NCI-H524 treated with DMSO at 0.1 percent for 48 hours (cell line): ENCODE data around the gene PTPRN2.
"Not testable (repeated sequence)": the region's sequence is repeated elsewhere in the genome, so short reads cannot be mapped to it uniquely, and the experiment has no call there.

Experiments used
- DNase-seq: peaks from one replicate; lab custom pipeline; 2025; lab: John Stamatoyannopoulos, UW

The PTPRN2 gene

DNA sequence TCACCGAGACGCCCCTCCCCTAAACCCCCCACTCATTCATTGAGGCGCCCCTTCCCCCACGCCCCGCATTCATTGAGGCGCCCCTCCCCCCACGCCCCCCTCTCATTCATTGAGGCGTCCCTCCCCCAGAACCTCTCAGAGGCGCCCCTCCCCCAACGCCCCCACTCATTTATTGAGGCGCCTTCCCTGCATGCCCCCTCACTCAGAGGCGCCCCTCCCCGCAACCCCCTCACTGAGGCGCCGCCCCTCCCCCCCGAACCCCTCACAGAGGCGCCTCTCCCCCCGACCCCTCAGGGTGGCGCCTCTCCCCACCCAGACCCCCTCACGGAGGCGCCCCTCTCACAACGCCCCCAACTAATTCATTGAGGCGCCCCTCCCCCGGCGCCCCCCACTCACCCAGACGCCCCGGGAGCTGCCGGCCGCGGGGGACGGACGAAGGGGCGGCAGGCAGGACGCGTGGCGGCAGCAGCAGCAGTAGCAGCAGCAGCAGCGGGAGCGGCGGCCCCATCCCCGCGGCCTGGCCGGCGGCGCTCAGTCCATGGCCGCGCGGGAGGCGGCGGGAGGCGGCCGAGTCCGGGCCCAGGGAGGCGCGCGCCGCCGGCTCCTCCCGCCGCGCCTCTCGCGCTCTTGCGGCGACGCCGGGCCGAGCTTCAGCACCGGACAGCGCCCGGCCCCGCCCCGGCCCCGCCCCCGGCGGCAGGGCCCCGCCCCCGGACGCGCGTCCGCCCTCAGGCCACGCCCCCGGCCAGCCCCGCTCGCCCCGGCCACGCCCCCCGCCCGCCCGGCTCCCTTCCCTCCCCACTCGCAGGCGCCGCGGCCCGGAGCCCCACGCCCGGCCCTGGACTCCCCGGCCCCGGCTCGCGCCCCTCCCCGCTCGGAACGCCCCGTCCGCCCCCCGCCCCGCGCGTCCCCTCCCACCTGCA is at the start of gene PTPRN2:
TSS of gene PTPRN2 (minus strand) at position 662 of the 923 bp plus-strand sequence.
- no peak for DNase-seq

DNA sequence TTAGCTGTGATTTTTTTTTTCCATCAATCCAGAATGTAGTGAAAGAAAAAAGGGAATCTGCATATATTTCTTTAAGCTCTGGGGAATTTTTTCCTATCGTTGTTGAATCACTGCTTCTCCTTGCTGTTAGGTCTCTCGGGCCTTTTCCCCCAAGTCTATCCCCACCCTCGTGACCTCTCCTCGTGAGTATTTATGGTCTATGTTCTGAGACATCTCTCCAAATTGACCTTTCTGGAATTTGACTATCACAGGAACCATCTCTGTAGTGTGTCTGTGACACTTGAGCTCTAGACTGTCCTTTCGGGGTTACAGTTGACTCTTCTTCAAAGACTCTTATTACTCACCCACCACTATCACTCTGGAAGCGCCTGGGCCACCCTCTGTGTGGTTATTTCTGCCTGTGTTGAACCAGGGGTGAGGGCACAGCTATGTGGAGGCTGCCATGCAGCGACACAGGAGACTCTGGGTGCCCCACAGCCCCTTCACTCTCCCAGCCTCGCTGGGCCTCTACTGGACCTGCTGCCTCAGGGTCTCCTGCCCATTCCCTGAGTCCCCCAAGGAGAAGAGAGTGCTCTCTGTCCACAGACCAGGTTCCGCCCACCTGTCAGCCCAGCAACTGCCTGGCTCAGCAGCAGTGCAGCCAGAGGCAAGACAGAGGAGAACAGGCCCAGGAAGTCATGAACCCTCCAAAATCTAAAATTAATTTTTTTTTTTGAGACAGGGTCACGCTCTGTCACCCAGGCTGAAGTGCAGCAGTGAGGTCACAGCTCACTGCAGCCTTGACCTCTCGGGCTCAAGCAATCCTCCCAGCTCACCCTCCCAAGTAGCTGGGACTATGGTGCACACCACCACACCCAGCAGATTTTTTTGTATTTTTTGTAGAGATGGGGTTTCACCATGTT is 45.7 kb upstream of the PTPRN2 start:
- DNase-seq, result no peak

DNA sequence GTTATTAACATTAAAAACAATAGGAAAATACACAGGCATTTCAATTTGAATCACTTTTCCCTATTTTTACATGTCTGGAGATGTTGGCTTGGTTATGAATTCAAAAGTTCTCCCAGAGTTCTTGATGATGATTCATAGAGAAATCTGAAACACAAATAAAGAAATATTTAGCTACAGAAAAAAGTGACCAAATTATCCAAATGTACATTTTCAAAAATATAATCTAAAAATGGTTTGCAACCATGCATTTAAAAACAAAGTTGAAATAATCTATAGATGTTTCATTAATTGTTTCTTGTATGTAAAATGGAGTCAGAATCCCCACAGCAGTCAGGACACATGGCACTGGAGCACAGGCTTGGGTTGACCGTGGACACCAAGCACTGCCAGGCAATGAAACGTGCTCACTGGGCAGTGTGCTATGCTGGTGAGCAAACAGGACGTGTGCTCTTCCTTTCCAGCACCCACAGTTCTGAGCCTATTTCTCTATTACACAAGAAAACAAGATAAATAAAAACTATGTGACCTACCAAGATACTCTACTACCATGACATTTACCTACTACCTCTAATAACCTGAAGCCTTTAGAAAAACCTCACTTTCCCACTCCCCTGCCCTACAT is 44.1 kb upstream of the PTPRN2 start:
- no peak for DNase-seq

GRCh38 chr7:158626289-158626688 is 38.7 kb upstream of the PTPRN2 start:
- DNase-seq, result not testable (repeated sequence)

GRCh38 chr7:158623241-158623640 is 35.6 kb upstream of the PTPRN2 start:
- no peak for DNase-seq

GRCh38 chr7:158620839-158621441 is 33.3 kb upstream of the PTPRN2 start:
- no peak for DNase-seq

DNA sequence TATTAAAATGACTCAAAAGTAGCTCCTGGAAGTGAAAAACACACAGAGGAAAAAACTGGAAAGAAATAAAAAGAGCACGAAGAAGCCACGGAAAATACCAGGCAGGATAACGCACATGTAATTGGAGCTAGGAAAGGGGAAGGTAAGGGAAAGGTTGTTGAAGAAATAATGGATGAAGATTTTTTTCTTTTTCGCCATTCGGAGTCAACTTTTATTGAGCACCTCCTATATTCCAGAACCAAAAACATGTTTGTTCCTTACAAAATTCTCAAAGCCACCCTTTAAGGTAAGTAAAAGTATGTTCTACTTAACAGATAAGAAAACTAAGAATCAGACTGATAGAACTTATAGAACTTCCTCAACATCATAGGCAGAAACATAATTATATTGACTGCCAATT is 32.8 kb upstream of the PTPRN2 start:
- no peak for DNase-seq

DNA sequence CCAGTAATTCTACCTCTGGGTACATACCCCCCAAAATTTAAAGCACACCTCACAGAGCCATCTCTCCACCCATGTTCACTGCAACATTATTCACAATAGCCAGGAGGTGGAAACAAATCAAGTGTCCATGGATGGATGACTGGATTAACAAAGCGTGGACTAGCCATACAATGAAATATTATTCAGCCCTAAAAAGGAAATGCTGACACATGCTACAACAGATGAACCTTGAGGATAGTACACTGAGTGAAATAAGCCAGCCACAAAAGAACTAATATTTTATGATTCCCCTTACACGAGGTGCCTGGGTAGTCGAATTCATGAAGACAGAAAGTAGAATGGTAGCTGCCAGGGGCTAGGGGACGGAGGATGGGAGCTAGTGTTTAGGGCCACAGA is 31.1 kb upstream of the PTPRN2 start:
- DNase-seq, result no peak

DNA sequence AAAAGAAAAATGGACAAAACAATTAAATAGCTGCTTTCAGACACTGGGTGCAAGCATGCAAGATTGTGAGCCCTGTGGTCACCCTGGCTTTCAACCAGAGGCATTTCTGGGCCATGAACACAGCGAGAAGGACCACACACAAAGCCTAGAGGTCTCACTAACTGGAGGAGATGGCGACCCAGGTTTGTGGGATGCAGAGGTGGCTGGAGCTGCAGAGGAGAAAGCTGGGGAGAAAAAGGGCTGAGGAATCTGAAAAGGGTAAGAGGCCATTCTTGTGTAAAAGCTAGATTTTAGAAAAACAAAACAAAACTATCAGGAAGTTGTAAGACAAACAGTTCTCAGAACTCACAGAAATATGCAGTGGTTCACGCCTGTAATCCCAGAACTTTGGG is 30.1 kb upstream of the PTPRN2 start:
- DNase-seq, result no peak

DNA sequence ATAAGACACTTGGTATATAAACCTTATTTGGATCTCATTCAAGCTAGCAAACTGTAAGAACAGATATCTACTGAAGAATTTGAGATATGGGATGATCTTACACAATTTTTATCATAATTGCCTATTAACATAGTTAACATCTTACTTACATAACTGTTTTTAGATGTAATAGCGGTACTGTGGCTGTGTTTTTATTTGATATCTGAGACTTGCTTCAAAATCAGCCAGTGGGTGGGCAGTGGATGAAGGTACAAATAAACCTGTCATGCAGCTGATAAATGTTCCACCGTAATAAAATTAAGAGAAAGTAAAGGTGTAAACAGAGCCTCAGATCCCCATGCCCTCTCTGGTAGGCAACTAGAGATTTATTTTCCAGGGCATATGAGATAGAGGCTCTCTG is 28.4 kb upstream of the PTPRN2 start:
- no peak for DNase-seq

DNA sequence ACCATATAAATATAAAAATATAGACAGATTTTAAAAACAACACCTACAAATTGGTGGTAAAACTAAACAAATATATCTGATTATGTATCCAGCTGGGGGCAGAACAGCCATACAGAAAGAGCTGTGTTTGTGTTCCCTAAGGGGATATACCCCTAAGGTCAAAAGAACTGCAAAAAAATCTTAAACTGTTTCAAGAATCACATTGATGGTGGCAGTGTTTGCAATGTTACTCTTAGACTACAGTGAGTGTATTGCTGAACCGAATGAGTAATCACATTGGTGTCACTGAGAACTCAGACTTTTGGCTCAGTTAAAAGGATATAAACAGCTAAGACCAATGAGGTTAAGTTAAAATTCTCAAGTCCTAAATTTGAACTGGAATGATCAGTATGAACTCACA is 27.1 kb upstream of the PTPRN2 start:
- DNase-seq, result no peak

GRCh38 chr7:158613481-158613880 is 25.9 kb upstream of the PTPRN2 start:
- DNase-seq, result no peak

DNA sequence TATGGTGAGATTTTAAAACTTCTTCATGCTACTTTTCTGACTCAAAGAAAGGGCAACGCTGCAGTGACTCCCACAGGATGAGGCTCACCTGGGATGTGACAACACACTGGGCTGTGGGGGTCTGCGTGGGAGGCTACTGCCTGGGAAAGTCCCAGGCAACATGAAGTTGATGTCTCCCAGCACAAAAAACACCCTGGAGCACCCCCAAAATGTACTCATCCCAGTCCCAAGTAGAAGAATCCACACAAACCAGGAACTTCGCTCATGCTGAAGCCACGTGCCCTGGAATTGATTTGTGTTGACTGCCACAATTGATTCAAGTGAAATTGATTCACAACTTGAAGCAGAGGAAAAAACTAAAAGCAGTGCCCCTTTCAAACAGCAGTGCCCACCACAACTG is 24.9 kb upstream of the PTPRN2 start:
- no peak for DNase-seq

DNA sequence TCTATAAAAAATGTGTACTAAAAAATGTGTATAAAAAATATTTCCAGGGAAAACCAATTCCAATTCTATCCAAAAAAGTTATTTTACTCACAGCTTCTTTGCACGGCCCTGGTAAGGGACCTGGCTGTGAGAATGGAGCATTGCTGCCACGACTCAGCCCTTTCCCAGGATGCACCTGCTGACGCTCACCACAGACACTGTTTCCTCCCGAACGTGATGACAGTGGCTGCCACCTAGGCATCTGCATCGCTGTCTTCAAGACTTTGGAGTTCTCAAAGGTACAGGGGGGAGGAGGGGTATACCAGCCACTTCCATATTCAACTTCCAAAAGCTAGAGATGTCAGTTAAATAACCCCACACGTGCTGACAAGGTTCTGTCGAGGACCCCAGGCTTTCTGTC is 23.9 kb upstream of the PTPRN2 start:
- DNase-seq, result no peak

DNA sequence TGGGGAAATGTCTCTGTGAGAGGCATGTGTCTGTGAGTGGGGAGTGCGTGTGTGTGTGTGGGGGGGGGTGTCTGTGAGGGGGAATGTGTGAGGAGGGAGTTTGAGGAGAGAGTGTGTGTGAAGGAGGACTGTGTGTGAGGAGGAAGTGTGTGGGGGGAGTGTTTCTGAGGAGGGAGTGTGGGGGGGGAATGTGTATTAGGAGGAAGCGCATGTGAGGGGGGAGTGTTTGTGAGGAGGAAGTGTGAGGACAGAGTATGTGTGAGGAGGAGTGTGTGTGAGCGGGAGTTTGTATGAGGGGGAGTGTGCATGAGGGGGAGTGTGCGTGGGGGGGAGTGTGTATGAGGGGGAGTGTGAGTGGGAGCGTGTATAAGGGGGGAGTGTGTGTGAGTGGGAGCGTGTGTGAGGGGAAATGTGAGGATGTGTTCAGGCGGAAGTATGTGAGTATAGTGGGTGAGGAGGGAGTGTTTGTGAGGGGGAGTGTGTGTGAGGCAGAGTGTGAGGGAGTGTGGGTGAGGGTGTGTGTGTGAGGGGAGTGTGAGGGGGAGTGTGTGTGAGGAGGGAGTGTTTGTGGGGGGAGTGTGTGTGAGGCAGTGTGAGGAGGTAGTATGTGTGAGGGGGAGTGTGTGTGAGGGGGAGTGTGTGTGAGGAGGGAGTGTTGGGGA is 21.8 kb upstream of the PTPRN2 start:
- no peak for DNase-seq

DNA sequence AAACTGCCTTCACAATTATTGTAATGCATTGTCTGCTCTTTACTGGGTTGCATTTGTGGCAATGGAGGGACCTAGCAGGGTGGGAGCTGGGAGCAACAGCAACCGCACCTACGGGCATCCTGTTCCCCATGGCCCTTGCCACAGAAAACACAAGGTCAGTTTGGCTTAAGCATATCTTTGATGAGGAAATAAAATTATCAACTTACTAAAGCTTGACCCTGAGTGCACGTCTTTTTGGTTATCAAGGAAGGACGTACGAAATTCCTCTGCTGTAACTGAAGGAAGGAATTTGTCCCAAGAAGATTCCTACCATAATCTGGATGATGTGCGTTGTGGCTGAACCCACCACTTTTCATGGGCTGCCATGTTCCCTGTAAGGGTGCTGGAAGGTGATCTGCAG is 19.9 kb upstream of the PTPRN2 start:
- DNase-seq, result no peak

DNA sequence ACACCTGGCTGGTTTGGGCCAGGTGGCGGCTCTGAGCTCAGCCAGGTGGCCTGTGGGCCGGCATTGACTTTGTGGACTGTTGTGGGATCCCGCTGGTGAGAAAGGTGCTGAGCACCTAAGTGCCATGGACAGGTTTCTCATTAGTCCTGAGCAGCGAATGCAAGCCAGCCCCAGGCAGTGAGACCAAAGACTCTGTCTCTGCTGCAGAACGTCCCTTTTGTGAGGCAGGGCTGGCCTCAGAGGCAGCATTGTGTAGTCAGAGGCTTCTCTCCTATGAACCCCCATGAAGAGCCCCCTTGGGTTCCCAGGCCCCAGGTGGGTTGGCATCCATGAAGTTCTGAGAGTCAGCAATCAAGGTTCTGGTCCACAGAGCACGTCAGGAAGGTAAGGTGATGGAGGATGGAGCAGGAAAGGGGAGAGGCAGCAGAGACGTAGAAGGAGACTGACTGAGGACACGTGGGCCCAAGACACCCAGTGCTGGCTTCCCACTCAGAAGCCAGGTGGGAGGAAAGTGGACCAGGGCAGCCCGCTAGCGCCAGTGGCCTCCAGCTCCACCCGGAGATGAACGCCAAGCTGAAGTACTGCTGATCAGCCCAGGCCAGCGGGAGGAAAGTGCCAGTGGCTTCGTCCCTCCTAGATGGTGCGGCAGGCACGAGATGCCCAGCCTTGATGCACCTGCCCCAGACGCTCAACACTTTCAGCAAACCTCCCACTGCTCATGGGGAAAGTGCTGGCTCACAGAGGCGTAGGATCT is 19.2 kb upstream of the PTPRN2 start:
- no peak for DNase-seq

- no peak for DNase-seq
These were observed 18.5 kb upstream of the PTPRN2 start for GRCh38 chr7:158606129-158606528.

- DNase-seq, result no peak
These were observed 16.4 kb upstream of the PTPRN2 start for GRCh38 chr7:158603773-158604755.
